ENCODE data around the gene MOCS1. TPM values are rescaled to one million over a fixed set of nuclear protein-coding genes. Genes with fewer than 3 reads are reported as not detected.

The MOCS1 gene
- total and polyA plus RNA-seq, 9 of the 15 experiments (the other 6 are each of a cell fraction or from before 2014, with no cell fraction given) = 0.69 to 12.7 (median 8.7) TPM

DNA sequence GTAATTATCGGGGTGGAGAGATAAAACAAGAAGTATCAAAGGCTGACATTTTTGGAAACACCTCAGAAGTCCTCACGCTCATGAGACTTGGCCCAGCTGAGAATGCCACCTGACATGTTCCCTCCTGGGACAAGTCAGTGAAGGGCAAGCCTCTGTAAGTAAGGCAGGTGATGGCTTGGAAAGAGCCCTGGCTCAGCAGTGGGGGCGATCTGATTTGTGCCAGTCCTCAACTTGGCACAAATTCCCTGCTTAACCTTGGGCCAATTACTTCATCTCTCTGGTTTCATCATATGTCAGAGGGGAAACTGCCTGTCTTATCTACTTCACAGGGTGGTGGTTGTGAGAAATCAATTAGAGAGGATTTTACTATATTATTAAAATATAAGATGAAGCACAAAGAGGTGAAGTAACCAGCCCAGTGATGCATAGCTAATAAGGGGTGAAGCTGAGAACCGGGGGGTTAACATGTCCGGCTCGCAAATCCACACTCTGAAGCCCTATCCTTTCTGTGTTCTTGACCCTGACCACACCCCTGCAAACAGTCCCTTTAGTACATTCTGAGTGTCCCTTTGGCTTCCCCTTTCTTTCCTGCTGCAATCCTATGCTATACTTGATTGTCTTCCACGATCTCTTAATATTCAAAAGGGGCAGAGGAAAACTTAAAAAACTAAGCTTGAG lies 8.8 kb upstream of the MOCS1 start (continued):
- TF ChIP-seq, protein P1, sequence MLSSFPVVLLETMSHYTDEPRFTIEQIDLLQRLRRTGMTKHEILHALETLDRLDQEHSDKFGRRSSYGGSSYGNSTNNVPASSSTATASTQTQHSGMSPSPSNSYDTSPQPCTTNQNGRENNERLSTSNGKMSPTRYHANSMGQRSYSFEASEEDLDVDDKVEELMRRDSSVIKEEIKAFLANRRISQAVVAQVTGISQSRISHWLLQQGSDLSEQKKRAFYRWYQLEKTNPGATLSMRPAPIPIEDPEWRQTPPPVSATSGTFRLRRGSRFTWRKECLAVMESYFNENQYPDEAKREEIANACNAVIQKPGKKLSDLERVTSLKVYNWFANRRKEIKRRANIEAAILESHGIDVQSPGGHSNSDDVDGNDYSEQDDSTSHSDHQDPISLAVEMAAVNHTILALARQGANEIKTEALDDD (IDR thresholded peaks at IDR 0.05) = no peak
- TF ChIP-seq JUN (IDR thresholded peaks at IDR 0.05; ENCODE audit: borderline replicate concordance, low read depth, low read length) = no peak
- TF ChIP-seq JUN (CRISPR knock-in tag; IDR thresholded peaks at IDR 0.05; ENCODE audit: borderline replicate concordance) = no peak
- TF ChIP-seq, protein P2, sequence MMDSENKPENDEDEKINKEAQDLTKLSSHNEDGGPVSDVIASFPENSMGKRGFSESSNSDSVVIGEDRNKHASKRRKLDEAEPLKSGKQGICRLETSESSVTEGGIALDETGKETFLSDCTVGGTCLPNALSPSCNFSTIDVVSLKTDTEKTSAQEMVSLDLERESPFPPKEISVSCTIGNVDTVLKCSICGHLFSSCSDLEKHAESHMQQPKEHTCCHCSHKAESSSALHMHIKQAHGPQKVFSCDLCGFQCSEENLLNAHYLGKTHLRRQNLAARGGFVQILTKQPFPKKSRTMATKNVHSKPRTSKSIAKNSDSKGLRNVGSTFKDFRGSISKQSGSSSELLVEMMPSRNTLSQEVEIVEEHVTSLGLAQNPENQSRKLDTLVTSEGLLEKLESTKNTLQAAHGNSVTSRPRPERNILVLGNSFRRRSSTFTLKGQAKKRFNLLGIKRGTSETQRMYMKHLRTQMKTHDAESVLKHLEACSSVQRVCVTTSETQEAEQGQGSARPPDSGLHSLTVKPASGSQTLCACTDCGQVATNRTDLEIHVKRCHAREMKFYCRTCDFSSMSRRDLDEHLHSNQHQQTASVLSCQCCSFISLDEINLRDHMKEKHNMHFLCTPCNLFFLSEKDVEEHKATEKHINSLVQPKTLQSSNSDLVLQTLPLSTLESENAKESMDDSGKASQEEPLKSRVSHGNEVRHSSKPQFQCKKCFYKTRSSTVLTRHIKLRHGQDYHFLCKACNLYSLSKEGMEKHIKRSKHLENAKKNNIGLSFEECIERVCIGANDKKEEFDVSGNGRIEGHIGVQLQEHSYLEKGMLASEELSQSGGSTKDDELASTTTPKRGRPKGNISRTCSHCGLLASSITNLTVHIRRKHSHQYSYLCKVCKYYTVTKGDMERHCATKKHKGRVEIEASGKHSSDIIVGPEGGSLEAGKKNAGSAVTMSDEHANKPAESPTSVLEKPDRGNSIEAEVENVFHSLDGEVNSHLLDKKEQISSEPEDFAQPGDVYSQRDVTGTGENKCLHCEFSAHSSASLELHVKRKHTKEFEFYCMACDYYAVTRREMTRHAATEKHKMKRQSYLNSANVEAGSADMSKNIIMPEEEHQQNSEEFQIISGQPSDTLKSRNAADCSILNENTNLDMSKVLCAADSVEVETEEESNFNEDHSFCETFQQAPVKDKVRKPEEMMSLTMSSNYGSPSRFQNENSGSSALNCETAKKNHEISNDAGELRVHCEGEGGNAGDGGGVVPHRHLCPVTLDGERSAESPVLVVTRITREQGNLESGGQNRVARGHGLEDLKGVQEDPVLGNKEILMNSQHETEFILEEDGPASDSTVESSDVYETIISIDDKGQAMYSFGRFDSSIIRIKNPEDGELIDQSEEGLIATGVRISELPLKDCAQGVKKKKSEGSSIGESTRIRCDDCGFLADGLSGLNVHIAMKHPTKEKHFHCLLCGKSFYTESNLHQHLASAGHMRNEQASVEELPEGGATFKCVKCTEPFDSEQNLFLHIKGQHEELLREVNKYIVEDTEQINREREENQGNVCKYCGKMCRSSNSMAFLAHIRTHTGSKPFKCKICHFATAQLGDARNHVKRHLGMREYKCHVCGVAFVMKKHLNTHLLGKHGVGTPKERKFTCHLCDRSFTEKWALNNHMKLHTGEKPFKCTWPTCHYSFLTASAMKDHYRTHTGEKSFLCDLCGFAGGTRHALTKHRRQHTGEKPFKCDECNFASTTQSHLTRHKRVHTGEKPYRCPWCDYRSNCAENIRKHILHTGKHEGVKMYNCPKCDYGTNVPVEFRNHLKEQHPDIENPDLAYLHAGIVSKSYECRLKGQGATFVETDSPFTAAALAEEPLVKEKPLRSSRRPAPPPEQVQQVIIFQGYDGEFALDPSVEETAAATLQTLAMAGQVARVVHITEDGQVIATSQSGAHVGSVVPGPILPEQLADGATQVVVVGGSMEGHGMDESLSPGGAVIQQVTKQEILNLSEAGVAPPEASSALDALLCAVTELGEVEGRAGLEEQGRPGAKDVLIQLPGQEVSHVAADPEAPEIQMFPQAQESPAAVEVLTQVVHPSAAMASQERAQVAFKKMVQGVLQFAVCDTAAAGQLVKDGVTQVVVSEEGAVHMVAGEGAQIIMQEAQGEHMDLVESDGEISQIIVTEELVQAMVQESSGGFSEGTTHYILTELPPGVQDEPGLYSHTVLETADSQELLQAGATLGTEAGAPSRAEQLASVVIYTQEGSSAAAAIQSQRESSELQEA (IDR thresholded peaks at IDR 0.05; ENCODE audit: low read depth) = no peak
- TF ChIP-seq ZNF445 (CRISPR knock-in tag; IDR thresholded peaks at IDR 0.05; ENCODE audit: low read depth) = no peak
- no peak for TF ChIP-seq POLR2G (IDR thresholded peaks at IDR 0.05; ENCODE audit: low read depth, low read length)
- no peak for TF ChIP-seq GTF2E2 (tag; IDR thresholded peaks at IDR 0.05)
- no peak for TF ChIP-seq RBM15 (IDR thresholded peaks at IDR 0.05; ENCODE audit: insufficient read depth, low read length)
- peak; percentile 8; the same call in 1 of the 2 replicates for TF ChIP-seq ZNF589 (CRISPR knock-in tag; IDR thresholded peaks at IDR 0.05; ENCODE audit: low read depth)
- TF ChIP-seq, protein P3, sequence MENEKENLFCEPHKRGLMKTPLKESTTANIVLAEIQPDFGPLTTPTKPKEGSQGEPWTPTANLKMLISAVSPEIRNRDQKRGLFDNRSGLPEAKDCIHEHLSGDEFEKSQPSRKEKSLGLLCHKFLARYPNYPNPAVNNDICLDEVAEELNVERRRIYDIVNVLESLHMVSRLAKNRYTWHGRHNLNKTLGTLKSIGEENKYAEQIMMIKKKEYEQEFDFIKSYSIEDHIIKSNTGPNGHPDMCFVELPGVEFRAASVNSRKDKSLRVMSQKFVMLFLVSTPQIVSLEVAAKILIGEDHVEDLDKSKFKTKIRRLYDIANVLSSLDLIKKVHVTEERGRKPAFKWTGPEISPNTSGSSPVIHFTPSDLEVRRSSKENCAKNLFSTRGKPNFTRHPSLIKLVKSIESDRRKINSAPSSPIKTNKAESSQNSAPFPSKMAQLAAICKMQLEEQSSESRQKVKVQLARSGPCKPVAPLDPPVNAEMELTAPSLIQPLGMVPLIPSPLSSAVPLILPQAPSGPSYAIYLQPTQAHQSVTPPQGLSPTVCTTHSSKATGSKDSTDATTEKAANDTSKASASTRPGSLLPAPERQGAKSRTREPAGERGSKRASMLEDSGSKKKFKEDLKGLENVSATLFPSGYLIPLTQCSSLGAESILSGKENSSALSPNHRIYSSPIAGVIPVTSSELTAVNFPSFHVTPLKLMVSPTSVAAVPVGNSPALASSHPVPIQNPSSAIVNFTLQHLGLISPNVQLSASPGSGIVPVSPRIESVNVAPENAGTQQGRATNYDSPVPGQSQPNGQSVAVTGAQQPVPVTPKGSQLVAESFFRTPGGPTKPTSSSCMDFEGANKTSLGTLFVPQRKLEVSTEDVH (IDR thresholded peaks at IDR 0.05; ENCODE audit: low read depth, partially characterized antibody) = no peak
- no peak for TF ChIP-seq PHF20 (IDR thresholded peaks at IDR 0.05; ENCODE audit: partially characterized antibody)
- no peak for TF ChIP-seq MXI1 (IDR thresholded peaks at IDR 0.05; ENCODE audit: low read depth, low read length)
- no peak for TF ChIP-seq SNIP1 (IDR thresholded peaks at IDR 0.05; ENCODE audit: low read depth)
- TF ChIP-seq ZNF668 (CRISPR knock-in tag; IDR thresholded peaks at IDR 0.05) = no peak
- TF ChIP-seq FOXM1 (IDR thresholded peaks at IDR 0.05; ENCODE audit: low read depth) = no peak
- TF ChIP-seq FOXM1 (CRISPR knock-in tag; IDR thresholded peaks at IDR 0.05; ENCODE audit: low read depth) = no peak
- TF ChIP-seq FOSL1 (tag; conservative IDR thresholded peaks at IDR 0.05) = no peak
